HG02642 (cell line): ENCODE data around the gene ATAD3C.
A peak's percentile ranks its signal among the peaks of the same experiment; 100 is the strongest.
"Not testable (repeated sequence)": the region's sequence is repeated elsewhere in the genome, so short reads cannot be mapped to it uniquely, and the experiment has no call there.

Source experiments
- ATAC-seq: cut with Tn5 transposase; IDR thresholded peaks from one replicate; pipeline ENCODE4 v1.9.1; 2021; ENCODE audit warnings: mild to moderate bottlenecking; ENCODE audit not compliant: unreplicated experiment, poor library complexity

The ATAD3C gene, protein sequence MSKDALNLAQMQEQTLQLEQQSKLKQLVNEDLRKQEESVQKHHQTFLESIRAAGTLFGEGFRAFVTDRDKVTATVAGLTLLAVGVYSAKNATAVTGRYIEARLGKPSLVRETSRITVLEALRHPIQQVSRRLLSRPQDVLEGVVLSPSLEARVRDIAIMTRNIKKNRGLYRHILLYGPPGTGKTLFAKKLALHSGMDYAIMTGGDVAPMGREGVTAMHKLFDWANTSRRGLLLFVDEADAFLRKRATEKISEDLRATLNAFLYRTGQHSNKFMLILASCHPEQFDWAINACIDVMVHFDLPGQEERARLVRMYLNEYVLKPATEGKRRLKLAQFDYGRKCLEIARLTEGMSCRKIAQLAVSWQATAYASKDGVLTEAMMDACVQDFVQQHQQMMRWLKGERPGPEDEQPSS

DNA sequence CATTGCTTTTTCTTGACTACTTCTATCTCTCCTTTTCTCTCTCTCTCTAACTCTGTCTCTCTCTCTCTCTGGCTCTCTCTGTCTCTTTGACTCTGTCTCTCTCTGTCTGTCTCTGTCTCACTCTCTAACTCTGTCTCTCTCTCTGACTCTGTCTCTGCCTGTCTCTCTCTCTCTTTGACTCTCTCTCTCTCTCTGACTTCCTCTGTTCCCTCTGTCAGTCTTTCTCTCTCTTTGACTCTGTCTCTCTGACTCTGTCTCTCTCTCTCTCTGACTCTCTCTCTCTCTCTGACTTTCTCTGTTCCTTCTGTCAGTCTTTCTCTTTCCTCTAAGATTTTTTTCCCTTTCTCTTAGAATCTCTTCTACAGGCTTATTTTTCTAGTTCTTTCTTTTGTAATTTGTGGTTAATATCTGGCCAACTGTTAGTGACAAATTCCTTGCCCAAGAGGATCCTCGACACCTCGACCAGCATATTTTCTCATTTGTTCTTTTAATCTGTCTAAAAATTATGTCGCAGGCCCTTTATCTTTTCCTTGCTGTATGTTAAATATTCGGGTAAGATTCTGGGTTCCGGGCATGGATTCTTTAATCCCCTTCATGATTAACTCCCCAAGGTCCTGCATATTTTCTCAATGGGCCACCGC, at the start of gene ATAD3C:
Gene ATAD3C (plus strand): TSS at position 591 of the 641 bp plus-strand sequence. CDS start 995 bp downstream, outside the sequence.
- no peak for ATAC-seq

DNA sequence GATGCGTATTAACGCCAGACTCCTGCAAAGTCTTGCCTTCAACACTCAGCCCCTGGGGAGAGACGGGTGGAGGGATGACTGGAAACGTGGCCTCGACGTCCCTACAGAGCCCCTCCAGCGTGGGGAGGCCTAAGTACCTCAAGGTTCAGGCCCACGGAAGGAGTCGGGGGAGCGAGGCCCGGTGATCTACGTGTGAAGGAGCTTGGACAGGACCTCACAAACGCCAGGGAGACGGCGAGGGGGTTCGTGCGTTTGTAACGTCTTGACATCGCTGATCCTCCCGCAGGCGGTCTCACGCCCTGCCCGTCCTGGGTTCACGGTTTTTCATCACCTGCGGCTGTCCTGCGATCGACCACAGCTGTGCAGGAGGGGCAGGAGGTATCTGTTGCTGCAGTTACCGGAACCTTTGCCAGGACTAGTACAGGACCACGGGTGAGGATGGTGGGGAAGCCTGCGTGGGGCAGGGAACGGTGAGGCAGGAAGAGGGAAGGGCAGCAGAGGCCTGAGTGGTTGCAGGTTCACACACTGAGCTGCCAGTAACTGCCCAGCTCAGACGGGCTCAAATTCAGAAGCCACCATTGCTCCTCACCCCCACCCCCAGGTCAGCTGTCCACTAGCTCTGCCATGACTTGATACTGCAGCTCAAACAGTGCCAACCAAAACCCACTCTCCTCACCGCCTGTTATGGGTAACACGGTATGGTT, 49.5 kb upstream of the ATAD3C start:
- ATAC-seq, result no peak

DNA sequence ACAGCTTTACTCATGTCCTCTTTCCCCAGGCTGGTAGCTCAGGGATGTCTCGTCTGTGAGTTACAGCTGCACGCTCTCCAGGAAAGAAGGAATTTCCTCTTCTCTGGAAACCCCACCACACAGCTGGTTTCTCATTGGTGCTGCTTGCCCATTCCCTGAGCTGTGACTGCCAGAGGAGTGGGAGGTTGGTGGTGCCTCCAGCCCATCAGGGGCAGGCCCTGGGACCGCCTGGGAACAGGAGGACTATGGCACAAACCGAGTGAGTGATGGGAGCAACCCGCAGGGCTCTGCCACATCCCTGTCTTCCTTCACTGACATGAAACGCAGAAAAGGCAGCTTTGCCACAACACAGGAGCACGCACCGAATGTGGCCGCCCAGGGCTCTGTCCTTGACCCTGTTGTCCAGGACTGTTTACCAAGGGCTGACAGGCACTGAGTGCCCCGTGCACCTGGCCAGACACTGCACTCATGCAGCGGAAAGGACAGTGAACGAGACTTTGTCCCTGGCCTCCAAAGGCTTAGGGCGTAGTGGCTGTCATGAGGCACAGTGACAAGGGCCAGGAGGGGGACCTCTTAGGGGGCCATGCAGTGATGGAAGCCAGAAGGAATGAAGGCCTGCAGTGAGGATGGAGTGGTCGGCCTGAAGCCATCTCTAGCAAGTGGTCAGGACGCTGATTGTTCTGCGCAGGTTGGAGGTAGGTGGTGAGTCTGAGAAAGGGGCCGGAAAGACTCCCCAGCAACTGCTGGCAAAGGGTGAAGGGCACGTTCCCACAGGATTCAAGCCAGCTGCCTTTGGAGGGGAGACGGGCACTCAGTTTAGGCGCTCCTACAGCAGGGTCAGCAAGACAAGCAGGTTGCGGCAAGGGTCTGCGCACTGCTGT, 48.7 kb upstream of the ATAD3C start:
- no peak for ATAC-seq

DNA sequence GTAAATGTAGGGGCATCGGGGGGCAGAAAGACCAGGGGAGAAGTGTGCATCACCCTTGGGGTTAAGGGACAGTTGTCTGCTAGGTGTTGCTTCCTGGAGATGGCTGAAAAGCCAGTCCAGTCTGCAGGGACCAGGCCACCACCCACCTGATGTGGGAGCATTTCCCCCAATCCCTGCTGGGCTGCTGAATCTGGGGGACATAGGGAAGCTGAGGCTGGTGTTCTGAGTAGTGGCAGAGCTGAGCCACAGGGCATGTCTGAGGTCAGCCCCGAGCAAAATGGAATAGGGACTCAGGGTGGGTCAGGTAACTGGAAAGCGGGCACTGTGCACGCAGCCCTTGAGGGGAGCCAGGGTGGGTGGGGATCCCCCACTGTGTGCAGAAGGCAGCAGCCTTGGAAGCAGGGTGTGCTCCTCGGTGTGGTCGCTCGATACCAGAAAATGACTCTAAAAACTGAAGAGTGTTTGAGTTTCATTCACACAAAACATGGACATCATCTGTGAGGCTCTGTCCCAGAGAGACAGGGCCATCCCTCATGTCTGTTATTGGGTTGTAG, 48.0 kb upstream of the ATAD3C start:
- ATAC-seq, result no peak

DNA sequence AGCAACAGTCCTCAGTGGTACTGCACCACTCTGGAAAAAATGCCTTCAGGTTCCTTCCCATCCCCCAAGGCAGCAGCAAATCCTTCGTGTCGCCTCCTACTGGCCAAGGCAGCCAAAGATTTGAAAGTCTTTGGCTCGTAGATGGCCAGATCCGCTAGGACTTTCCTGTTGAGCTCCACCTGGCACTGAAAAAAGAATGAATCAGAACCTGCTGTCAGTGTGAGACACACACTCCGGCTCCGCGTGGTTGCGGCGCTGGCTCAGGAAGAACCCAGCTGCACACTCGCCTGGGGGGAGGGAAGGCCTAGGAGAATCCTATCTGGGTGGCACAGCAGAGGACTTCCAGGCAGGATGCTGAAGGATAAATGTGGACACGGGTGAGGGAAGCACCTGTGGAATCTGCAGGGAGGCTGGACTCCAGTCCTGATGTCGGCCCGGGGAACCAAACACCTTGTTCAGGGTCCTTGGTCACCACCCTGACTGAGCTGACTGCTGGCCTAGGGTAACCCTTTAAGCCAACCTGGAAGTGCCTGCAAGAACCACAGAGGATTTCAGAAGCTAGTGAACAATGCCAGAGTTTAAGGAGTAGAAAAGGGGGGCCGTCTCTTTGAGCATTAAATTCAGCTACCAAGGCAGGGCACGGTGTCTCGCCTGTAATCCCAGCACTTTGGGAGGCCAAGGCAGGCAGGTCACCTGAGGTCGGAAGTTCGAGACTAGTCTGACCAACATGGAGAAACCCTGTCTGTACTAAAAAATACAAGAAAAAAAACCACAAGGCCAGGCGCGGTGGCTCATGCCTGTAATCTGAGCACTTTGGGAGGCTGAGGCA, 47.2 kb upstream of the ATAD3C start:
- ATAC-seq, result no peak

GRCh38 chr1:1402901-1403392, 46.5 kb upstream of the ATAD3C start:
- ATAC-seq, result not testable (repeated sequence)

DNA sequence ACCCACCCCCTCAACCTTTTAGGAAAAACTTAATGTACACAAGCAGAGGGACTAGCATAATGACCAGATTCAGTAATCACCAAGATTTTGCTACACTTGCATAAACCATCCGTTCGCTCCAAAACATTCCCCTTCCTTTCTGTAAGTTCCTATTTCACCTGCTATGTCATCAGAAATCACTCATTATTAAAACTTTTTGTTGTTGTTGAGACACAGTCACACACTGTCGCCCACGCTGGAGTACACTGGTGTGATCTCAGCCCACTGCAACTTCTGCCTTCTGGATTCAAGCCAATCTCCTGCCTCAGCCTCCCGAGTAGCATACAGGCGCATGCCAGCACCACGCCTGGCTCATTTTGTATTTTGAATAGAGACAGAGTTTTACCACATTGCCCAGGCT, 45.8 kb upstream of the ATAD3C start:
- ATAC-seq, result no peak

GRCh38 chr1:1406101-1406820, 43.2 kb upstream of the ATAD3C start:
- no peak for ATAC-seq

- peak; percentile 89 for ATAC-seq
Observed at GRCh38 chr1:1406821-1407635, 42.5 kb upstream of the ATAD3C start, which contains the start of gene MRPL20. Gene MRPL20 (minus strand): TSS chr1:1407293. CDS start chr1:1407217, 76 bp downstream.

- no peak for ATAC-seq
Observed at GRCh38 chr1:1407636-1408318, 41.7 kb upstream of the ATAD3C start.

DNA sequence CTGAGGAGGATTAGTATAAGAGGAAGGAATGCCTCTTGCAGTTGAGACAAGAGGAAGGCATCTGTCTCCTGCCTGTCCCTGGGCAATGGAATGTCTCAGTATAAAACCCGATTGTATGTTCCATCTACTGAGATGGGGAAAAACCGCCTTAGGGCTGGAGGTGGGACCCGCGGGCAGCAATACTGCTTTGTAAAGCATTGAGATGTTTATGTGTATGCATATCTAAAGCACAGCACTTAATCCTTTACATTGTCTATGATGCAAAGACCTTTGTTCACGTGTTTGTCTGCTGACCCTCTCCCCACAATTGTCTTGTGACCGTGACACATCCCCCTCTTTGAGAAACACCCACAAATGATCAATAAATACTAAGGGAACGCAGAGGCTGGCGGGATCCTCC, 39.3 kb upstream of the ATAD3C start:
- ATAC-seq, result not testable (repeated sequence)

DNA sequence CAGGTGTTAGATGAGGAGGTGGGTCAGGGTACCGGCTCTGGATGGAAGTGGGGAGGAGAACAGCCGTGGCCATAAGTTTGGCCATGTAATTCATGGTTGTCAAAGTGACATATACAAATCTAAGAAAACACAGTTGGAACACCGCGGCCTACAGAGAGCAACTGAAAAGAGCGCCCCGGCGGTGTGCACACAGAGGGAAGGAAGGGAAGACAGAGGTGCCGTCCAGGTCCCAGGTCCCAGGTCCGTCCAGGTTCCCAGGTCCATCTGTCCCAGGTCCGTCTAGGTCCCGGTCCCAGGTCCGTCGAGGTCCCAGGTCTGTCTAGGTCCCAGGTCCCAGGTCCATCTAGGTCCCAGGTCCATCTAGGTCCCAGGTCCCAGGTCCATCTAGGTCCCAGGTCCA, 37.9 kb upstream of the ATAD3C start:
- no peak for ATAC-seq

- not testable (repeated sequence) for ATAC-seq
Observed at GRCh38 chr1:1412311-1412902, 37.1 kb upstream of the ATAD3C start.

GRCh38 chr1:1415751-1416150, 33.7 kb upstream of the ATAD3C start:
- ATAC-seq, result no peak

- ATAC-seq, result not testable (repeated sequence)
Observed at GRCh38 chr1:1417396-1417795, 32.1 kb upstream of the ATAD3C start.

DNA sequence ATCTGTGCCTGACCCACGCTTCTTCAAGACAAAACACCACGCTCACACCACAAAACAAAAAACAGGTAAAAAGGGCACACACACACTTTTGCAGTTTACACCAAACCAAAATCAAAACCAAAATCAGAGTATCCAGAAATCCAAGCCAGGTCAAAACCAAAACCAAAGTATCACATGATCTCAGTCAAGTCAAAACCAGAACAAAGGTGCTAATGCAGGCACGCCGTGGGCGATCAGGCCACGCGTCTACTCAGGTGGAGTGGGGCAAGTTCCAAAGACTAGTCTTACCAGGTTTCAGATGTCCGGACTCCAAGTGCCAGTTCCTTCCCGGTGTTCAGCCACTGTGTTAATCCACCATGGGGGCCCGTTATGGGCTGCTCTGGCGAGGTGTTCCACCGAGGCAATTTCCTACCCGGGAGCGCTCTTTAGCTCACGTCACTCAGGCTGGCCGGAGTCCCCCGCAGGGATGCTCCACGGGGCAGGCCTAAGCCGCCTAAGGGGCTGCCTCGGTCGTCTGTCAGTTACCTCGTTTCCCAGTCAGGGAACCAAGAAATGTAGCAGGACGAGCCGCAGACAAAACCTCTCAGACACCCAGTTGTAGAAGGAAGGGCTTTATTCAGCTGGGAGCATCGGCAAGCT, 31.5 kb upstream of the ATAD3C start:
- not testable (repeated sequence) for ATAC-seq
